GM12891 (cell line): Measurements from ENCODE around the gene APEH.

Experiments used
- POLR2A ChIP-seq: IDR thresholded peaks from 2 replicates; pipeline ENCODE4 v1.6.1; 2011; ENCODE audit warnings: low read depth, low read length, control low read depth
- POLR2AphosphoS5 ChIP-seq: IDR thresholded peaks from 2 replicates; pipeline ENCODE4 v1.6.1; 2011; ENCODE audit warnings: low read depth, low read length, control low read depth
- POU2F2 ChIP-seq: IDR thresholded peaks from 2 replicates; pipeline ENCODE4 v1.6.1; 2011; ENCODE audit warnings: low read depth, mild to moderate bottlenecking, control low read depth, low read length, moderate library complexity
- SPI1 ChIP-seq: IDR thresholded peaks from 2 replicates; pipeline ENCODE4 v1.6.1; 2011; ENCODE audit warnings: low read depth, low read length, control low read depth
- TAF1 ChIP-seq: IDR thresholded peaks from 2 replicates; pipeline ENCODE4 v1.6.1; 2011; ENCODE audit warnings: low read depth, low read length, control low read depth

GRCh38 chr3:49625071-49625470, 49.1 kb upstream of the APEH start:
- TF ChIP-seq POLR2AphosphoS5 (no peak), POLR2A (no peak), TAF1 (no peak), POU2F2 (no peak), SPI1 (no peak)
